DOHH2 (cell line): Measurements from ENCODE around the gene FRMD3.

ENCODE experiments used
- EZH2phosphoT487 ChIP-seq: fragments of 200-600 bp; sonication (generic); IDR thresholded peaks from 2 replicates; pipeline ENCODE4 v1.6.1; 2017; ENCODE audit warnings: borderline replicate concordance, mild to moderate bottlenecking, antibody characterized with exemption, low read length, moderate library complexity, mixed read lengths
- TF ChIP-seq, protein P1 (sequence below): fragments of 200-600 bp; sonication (generic); IDR thresholded peaks from one replicate; pipeline ENCODE4 v1.5.1; 2014; ENCODE audit warnings: antibody characterized with exemption, mild to moderate bottlenecking, low read depth, low read length; ENCODE audit not compliant: poor library complexity, severe bottlenecking

DNA sequence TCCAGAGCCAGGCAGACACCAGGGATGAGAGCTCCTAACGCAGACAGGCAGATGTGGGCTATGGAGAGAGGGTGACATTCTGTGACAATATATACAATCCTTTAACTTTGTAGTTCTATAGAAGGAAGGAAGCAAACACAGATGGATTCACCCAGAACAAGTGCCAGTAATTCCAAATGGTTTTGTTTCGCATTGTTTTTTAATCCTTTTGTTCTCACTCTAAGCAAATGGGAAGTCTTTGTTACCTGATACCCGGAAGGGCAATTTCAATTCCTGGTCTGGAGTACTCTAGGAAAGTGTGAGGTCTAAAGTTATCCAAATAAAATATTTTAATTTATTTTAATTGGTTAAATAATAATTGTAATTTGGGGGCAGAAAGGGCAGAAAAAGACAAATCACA lies 2.5 kb downstream of the FRMD3 start:
- TF ChIP-seq, protein P1, sequence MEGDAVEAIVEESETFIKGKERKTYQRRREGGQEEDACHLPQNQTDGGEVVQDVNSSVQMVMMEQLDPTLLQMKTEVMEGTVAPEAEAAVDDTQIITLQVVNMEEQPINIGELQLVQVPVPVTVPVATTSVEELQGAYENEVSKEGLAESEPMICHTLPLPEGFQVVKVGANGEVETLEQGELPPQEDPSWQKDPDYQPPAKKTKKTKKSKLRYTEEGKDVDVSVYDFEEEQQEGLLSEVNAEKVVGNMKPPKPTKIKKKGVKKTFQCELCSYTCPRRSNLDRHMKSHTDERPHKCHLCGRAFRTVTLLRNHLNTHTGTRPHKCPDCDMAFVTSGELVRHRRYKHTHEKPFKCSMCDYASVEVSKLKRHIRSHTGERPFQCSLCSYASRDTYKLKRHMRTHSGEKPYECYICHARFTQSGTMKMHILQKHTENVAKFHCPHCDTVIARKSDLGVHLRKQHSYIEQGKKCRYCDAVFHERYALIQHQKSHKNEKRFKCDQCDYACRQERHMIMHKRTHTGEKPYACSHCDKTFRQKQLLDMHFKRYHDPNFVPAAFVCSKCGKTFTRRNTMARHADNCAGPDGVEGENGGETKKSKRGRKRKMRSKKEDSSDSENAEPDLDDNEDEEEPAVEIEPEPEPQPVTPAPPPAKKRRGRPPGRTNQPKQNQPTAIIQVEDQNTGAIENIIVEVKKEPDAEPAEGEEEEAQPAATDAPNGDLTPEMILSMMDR, result no peak
- no peak for TF ChIP-seq EZH2phosphoT487
